Measurements from ENCODE around the gene SLC5A11.

GRCh38 chr16:24853830-24854229 lies 8.1 kb downstream of the SLC5A11 start:
- TF ChIP-seq CTCF (IDR thresholded peaks at IDR 0.05) (no peak), POLR2A (IDR thresholded peaks at IDR 0.05) (no peak)

Data from testis (tissue), 2 donors.